GM12891 (cell line): ENCODE results near the gene ZYG11A.

Source experiments
- POLR2A ChIP-seq: IDR thresholded peaks from 2 replicates; pipeline ENCODE4 v1.6.1; 2011; ENCODE audit warnings: low read depth, low read length, control low read depth
- SPI1 ChIP-seq: IDR thresholded peaks from 2 replicates; pipeline ENCODE4 v1.6.1; 2011; ENCODE audit warnings: low read depth, low read length, control low read depth
- TAF1 ChIP-seq: IDR thresholded peaks from 2 replicates; pipeline ENCODE4 v1.6.1; 2011; ENCODE audit warnings: low read depth, low read length, control low read depth

DNA sequence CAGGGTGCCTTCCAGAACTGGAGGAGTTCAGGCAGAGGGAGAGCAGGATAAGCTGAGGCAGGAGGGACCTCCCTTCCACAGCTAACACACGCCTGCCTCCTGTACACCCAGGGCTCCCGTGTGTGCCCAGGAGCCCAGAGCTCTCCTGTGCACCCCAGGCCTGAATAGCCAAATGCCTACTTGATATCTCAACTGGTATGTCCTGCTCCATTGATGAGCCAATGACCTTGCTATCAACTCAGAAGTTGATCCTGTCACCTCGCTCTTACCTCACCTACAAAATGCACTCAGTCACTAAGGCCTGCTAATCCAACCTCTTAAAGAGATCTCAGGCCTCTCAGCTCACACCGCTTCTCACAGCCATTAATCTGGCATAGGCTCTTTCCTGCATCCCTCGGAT is 71.9 kb downstream of the ZYG11A start:
- no peak for TF ChIP-seq SPI1
- TF ChIP-seq POLR2A = no peak
- no peak for TF ChIP-seq TAF1
